Activated CD8-positive, alpha-beta memory T cell treated with anti-CD3 and anti-CD28 coated beads, Interleukin-2, amount 50 U/mL, for 24 hours (primary cell): ENCODE data around the gene MAP2.

Experiments
- DNase-seq: peaks from one replicate; pipeline ENCODE4 v3.0.0-alpha.2; 2020; ENCODE audit errors: extremely low read depth

The MAP2 gene

GRCh38 chr2:209653134-209653533 is 229.3 kb downstream of the MAP2 start:
- DNase-seq: no peak

- DNase-seq: no peak
These were observed 237.5 kb downstream of the MAP2 start for GRCh38 chr2:209661286-209661894.

GRCh38 chr2:209662021-209662420 is 238.2 kb downstream of the MAP2 start:
- no peak for DNase-seq

- no peak for DNase-seq
These were observed 239.3 kb downstream of the MAP2 start for GRCh38 chr2:209663139-209663538.

- DNase-seq: no peak
These were observed 239.8 kb downstream of the MAP2 start for GRCh38 chr2:209663656-209664055.

GRCh38 chr2:209666296-209666695 is 242.4 kb downstream of the MAP2 start:
- DNase-seq: no peak

GRCh38 chr2:209671020-209671680 is 247.3 kb downstream of the MAP2 start:
- no peak for DNase-seq

GRCh38 chr2:209673811-209674210 is 250.0 kb downstream of the MAP2 start:
- DNase-seq: no peak

GRCh38 chr2:209680596-209680995 is 256.7 kb downstream of the MAP2 start:
- no peak for DNase-seq

- DNase-seq: no peak
These were observed 257.4 kb downstream of the MAP2 start for GRCh38 chr2:209681201-209681735.

- no peak for DNase-seq
These were observed 258.8 kb downstream of the MAP2 start for GRCh38 chr2:209682646-209683045.

- no peak for DNase-seq
These were observed 261.5 kb downstream of the MAP2 start for GRCh38 chr2:209685340-209685739.

GRCh38 chr2:209685963-209686362 is 262.1 kb downstream of the MAP2 start:
- no peak for DNase-seq

- no peak for DNase-seq
These were observed 262.6 kb downstream of the MAP2 start for GRCh38 chr2:209686448-209686847.

- DNase-seq: no peak
These were observed 263.6 kb downstream of the MAP2 start for GRCh38 chr2:209687323-209687969.

GRCh38 chr2:209688385-209688784 is 264.5 kb downstream of the MAP2 start:
- no peak for DNase-seq

GRCh38 chr2:209690029-209690754 is 266.3 kb downstream of the MAP2 start:
- DNase-seq: no peak

GRCh38 chr2:209694748-209695147 is 270.9 kb downstream of the MAP2 start:
- no peak for DNase-seq

- DNase-seq: no peak
These were observed 273.2 kb downstream of the MAP2 start for GRCh38 chr2:209696836-209697711.

GRCh38 chr2:209702775-209703174 is 278.9 kb downstream of the MAP2 start:
- no peak for DNase-seq

GRCh38 chr2:209713219-209713618 is 289.4 kb downstream of the MAP2 start:
- no peak for DNase-seq
